ENCODE data around the gene NSD2.

- TF ChIP-seq CTCF (IDR thresholded peaks at IDR 0.05; ENCODE audit: insufficient read depth, low read length) (no peak), POLR2AphosphoS5 (IDR thresholded peaks at IDR 0.05; ENCODE audit: low read depth) (peak; percentile 50)
These were observed 112.1 kb downstream of the NSD2 start for GRCh38 chr4:1983053-1983845.
